ENCODE results near the gene PTCH1. TPM values are rescaled to one million over a fixed set of nuclear protein-coding genes. Genes with fewer than 3 reads are reported as not detected.

The PTCH1 gene
- total RNA-seq, 1 experiment from 2014 or later, result 6.6 TPM

DNA sequence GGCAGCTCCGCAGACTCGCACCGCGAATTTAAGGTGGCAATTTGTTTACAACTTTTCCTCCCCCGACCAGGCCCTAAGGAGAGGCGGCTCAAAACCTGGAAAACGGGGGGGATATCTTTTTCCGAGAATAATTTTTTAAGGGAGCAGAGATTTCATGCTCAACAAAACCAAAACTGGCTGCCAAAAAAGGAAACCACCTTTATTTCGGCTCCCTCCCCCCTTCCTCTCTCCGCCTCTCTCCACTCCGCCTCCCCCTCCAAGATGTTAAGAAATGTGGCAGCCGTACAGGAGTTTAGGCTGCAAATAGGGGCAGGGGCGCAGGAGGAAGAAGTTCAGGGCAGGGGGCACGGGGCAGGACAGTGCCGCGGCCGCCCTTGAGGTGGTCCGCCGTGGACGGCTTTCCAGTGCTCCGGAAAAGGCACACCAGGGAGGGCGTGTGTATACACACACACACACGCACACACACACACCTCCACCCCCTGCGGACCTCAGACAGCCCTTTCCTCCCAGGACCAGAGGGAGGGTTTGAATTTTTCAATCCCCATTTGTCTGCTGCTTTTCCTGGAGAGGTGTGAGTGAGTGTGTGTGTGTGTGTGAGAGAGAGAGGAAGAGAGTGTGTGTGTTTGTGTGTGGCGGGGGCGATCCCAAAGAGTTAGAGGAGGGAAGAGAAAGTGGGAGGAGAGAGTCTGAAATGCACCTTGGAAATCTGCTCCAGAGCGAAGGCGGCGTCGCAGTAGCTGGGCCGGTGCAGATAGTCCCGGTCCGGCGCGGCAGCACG lies 9.1 kb downstream of the PTCH1 start:
- H3K4me1 ChIP-seq (ENCODE audit: control insufficient read depth, insufficient read depth, low read length), result peaks cover 15% of the 10 kb centered on the region
- no peaks in the 10 kb centered on the region for H3K9me3 ChIP-seq (ENCODE audit: control insufficient read depth, insufficient read depth, low read depth, low read length)
- H3K27me3 ChIP-seq (ENCODE audit: control insufficient read depth, insufficient read depth, low read length), result no peaks in the 10 kb centered on the region
- TF ChIP-seq TCF7L2 (IDR thresholded peaks at IDR 0.05; ENCODE audit: low read depth, low read length) (no peak), POLR2AphosphoS5 (IDR thresholded peaks at IDR 0.05; ENCODE audit: low read depth, low read length) (no peak; the same call in 1 of the 2 replicates), SIN3A (IDR thresholded peaks at IDR 0.05; ENCODE audit: borderline replicate concordance, insufficient read depth, low read depth, low read length) (no peak)
- TF ChIP-seq, protein P1, sequence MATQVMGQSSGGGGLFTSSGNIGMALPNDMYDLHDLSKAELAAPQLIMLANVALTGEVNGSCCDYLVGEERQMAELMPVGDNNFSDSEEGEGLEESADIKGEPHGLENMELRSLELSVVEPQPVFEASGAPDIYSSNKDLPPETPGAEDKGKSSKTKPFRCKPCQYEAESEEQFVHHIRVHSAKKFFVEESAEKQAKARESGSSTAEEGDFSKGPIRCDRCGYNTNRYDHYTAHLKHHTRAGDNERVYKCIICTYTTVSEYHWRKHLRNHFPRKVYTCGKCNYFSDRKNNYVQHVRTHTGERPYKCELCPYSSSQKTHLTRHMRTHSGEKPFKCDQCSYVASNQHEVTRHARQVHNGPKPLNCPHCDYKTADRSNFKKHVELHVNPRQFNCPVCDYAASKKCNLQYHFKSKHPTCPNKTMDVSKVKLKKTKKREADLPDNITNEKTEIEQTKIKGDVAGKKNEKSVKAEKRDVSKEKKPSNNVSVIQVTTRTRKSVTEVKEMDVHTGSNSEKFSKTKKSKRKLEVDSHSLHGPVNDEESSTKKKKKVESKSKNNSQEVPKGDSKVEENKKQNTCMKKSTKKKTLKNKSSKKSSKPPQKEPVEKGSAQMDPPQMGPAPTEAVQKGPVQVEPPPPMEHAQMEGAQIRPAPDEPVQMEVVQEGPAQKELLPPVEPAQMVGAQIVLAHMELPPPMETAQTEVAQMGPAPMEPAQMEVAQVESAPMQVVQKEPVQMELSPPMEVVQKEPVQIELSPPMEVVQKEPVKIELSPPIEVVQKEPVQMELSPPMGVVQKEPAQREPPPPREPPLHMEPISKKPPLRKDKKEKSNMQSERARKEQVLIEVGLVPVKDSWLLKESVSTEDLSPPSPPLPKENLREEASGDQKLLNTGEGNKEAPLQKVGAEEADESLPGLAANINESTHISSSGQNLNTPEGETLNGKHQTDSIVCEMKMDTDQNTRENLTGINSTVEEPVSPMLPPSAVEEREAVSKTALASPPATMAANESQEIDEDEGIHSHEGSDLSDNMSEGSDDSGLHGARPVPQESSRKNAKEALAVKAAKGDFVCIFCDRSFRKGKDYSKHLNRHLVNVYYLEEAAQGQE (IDR thresholded peaks at IDR 0.05; ENCODE audit: insufficient read depth in 1 of 2, low read depth in 2 of 2, low read length in 1 of 2), result no peak
- TF ChIP-seq, protein P2, sequence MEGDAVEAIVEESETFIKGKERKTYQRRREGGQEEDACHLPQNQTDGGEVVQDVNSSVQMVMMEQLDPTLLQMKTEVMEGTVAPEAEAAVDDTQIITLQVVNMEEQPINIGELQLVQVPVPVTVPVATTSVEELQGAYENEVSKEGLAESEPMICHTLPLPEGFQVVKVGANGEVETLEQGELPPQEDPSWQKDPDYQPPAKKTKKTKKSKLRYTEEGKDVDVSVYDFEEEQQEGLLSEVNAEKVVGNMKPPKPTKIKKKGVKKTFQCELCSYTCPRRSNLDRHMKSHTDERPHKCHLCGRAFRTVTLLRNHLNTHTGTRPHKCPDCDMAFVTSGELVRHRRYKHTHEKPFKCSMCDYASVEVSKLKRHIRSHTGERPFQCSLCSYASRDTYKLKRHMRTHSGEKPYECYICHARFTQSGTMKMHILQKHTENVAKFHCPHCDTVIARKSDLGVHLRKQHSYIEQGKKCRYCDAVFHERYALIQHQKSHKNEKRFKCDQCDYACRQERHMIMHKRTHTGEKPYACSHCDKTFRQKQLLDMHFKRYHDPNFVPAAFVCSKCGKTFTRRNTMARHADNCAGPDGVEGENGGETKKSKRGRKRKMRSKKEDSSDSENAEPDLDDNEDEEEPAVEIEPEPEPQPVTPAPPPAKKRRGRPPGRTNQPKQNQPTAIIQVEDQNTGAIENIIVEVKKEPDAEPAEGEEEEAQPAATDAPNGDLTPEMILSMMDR (IDR thresholded peaks at IDR 0.05), result no peak
- in situ Hi-C loops (cut with HindIII; ENCODE audit: low pct_unique_long_range_greater_than_20kb, low sequenced_read_pairs), result no loop called here
- peak overlapping the region; percentile 78 for H3K27ac ChIP-seq (ENCODE audit: low read length)
- ChIA-PET POLR2A (no interaction called here), CTCF (no interaction called here)
- ATAC-seq, result peak; percentile 31
- DNase-seq (ENCODE audit: low read depth, low spot score), result no peak
- BruUV-seq (replicated peaks), result no TSS peak
- H3K4me3 ChIP-seq (ENCODE audit: low read depth in 2 of 2, low read length in 2 of 2), result peak overlapping the region; percentile 78 to 83
- intact Hi-C loops (cut with micrococcal nuclease; ENCODE audit: unreplicated experiment), result loop anchor here (5.0 kb wide), 2 partner anchors 190 to 370 kb away; partner anchors contain the start of genes ERCC6L2 and FANCC
- no peaks in the 10 kb centered on the region; the same call in 1 of the 2 replicates for H3K36me3 ChIP-seq (ENCODE audit: control insufficient read depth, insufficient read depth, low read length)

GRCh38 chr9:95506678-95507463 lies 9.9 kb downstream of the PTCH1 start:
- intact Hi-C loops (cut with micrococcal nuclease; ENCODE audit: unreplicated experiment), result loop anchor here (5.0 kb wide), 2 partner anchors 190 to 370 kb away; partner anchors contain the start of genes ERCC6L2 and FANCC
- Histone ChIP-seq H3K27ac (ENCODE audit: low read length) (peak overlapping the region; percentile 78), H3K27me3 (ENCODE audit: control insufficient read depth, insufficient read depth, low read length) (no peaks in the 10 kb centered on the region), H3K36me3 (ENCODE audit: control insufficient read depth, insufficient read depth, low read length) (no peaks in the 10 kb centered on the region; the same call in 1 of the 2 replicates), H3K9me3 (ENCODE audit: control insufficient read depth, insufficient read depth, low read depth, low read length) (no peaks in the 10 kb centered on the region), H3K4me3 (ENCODE audit: low read depth in 2 of 2, low read length in 2 of 2) (peak overlapping the region; percentile 78 to 83), H3K4me1 (ENCODE audit: control insufficient read depth, insufficient read depth, low read length) (peaks cover 15% of the 10 kb centered on the region)
- no peak for DNase-seq (ENCODE audit: low read depth, low spot score)
- ChIA-PET POLR2A (no interaction called here), CTCF (no interaction called here)
- no TSS peak for BruUV-seq (replicated peaks)
- in situ Hi-C loops (cut with HindIII; ENCODE audit: low pct_unique_long_range_greater_than_20kb, low sequenced_read_pairs), result no loop called here
- TF ChIP-seq, protein P2 (IDR thresholded peaks at IDR 0.05), result no peak
- TF ChIP-seq, protein P1 (IDR thresholded peaks at IDR 0.05; ENCODE audit: insufficient read depth in 1 of 2, low read depth in 2 of 2, low read length in 1 of 2), result no peak
- TF ChIP-seq TCF7L2 (IDR thresholded peaks at IDR 0.05; ENCODE audit: low read depth, low read length) (no peak), POLR2AphosphoS5 (IDR thresholded peaks at IDR 0.05; ENCODE audit: low read depth, low read length) (no peak), SIN3A (IDR thresholded peaks at IDR 0.05; ENCODE audit: borderline replicate concordance, insufficient read depth, low read depth, low read length) (no peak)
- peak; percentile 27 for ATAC-seq

Data from Panc1 (cell line).